H9 (cell line): ENCODE data around the gene LZTFL1. TPM values are rescaled to one million over a fixed set of nuclear protein-coding genes. Genes with fewer than 3 reads are reported as not detected.

ENCODE experiments used
- DNase-seq: peaks from one replicate; pipeline ENCODE4 v3.0.0-alpha.2; 2017
- H2AFZ ChIP-seq: one replicate; pipeline ENCODE4 v1.6.1; 2013; ENCODE audit warnings: mild to moderate bottlenecking, low read length, control low read depth, moderate library complexity
- H2AK5ac ChIP-seq: 2 replicates; pipeline ENCODE4 v1.6.1; 2013; ENCODE audit warnings: low read length, control low read depth, mixed read lengths; ENCODE audit not compliant: insufficient read length
- H2BK120ac ChIP-seq: one replicate; pipeline ENCODE4 v1.6.1; 2013; ENCODE audit warnings: low read depth, mild to moderate bottlenecking, low read length, control low read depth, inconsistent platforms; ENCODE audit not compliant: poor library complexity, severe bottlenecking
- H2BK12ac ChIP-seq: 2 replicates; pipeline ENCODE4 v1.6.1; 2013; ENCODE audit warnings: low read length, control low read depth, mixed read lengths, low read depth; ENCODE audit not compliant: insufficient read length
- H2BK15ac ChIP-seq: 2 replicates; pipeline ENCODE4 v1.6.1; 2013; ENCODE audit warnings: low read depth, low read length, control low read depth
- H2BK20ac ChIP-seq: one replicate; pipeline ENCODE4 v1.6.1; 2013; ENCODE audit warnings: low read depth, mild to moderate bottlenecking, low read length, control low read depth, inconsistent platforms; ENCODE audit not compliant: poor library complexity, severe bottlenecking
- H2BK5ac ChIP-seq: 2 replicates; pipeline ENCODE4 v1.6.1; 2013; ENCODE audit warnings: low read length, control low read depth, mixed read lengths; ENCODE audit not compliant: insufficient read length
- H3K14ac ChIP-seq: 2 replicates; pipeline ENCODE4 v1.6.1; 2013; ENCODE audit warnings: low read length, control low read depth; ENCODE audit not compliant: insufficient read depth
- H3K18ac ChIP-seq: 2 replicates; pipeline ENCODE4 v1.6.1; 2013; ENCODE audit warnings: low read depth, mild to moderate bottlenecking, mixed read lengths, low read length, control low read depth; ENCODE audit not compliant: insufficient read length
- H3K23ac ChIP-seq: 2 replicates; pipeline ENCODE4 v1.6.1; 2013; ENCODE audit warnings: low read length, control low read depth, mixed read lengths, low read depth; ENCODE audit not compliant: insufficient read length
- H3K23me2 ChIP-seq: 2 replicates; pipeline ENCODE4 v1.6.1; 2013; ENCODE audit warnings: low read depth, mild to moderate bottlenecking, mixed read lengths, low read length, control low read depth; ENCODE audit not compliant: insufficient read length, poor library complexity, severe bottlenecking
- H3K27ac ChIP-seq: 2 replicates; pipeline ENCODE4 v1.5.1; 2013; ENCODE audit warnings: low read length, control low read depth, mixed read lengths, low read depth; ENCODE audit not compliant: insufficient read length
- H3K27me3 ChIP-seq: 2 replicates; pipeline ENCODE4 v1.6.1; 2013; ENCODE audit warnings: low read length, control low read depth, inconsistent platforms; ENCODE audit not compliant: insufficient read depth
- H3K4ac ChIP-seq: 2 replicates; pipeline ENCODE4 v1.6.1; 2013; ENCODE audit warnings: low read depth, mild to moderate bottlenecking, control low read depth, inconsistent platforms, low read length, moderate library complexity
- H3K4me1 ChIP-seq: 2 replicates; pipeline ENCODE4 v1.6.1; 2013; ENCODE audit warnings: low read length, control low read depth, inconsistent platforms; ENCODE audit not compliant: insufficient read depth
- H3K4me2 ChIP-seq: 2 replicates; pipeline ENCODE4 v1.6.1; 2013; ENCODE audit warnings: low read length, control low read depth, mixed read lengths; ENCODE audit not compliant: insufficient read length, insufficient read depth
- H3K56ac ChIP-seq: 2 replicates; pipeline ENCODE4 v1.6.1; 2013; ENCODE audit warnings: low read depth, mild to moderate bottlenecking, mixed read lengths, low read length, control low read depth; ENCODE audit not compliant: insufficient read length
- H3K79me1 ChIP-seq: 2 replicates; pipeline ENCODE4 v1.6.1; 2013; ENCODE audit warnings: low read depth, mild to moderate bottlenecking, moderate library complexity, low read length, control low read depth, inconsistent platforms; ENCODE audit not compliant: insufficient read depth, poor library complexity, severe bottlenecking
- H3K79me2 ChIP-seq: 2 replicates; pipeline ENCODE4 v1.6.1; 2013; ENCODE audit warnings: low read length, control low read depth, inconsistent platforms; ENCODE audit not compliant: insufficient read depth
- H3K9ac ChIP-seq: 2 replicates; pipeline ENCODE4 v1.6.1; 2013; ENCODE audit warnings: low read length, control low read depth, mixed read lengths; ENCODE audit not compliant: insufficient read length; ENCODE audit errors: extremely low read depth
- H3K9me3 ChIP-seq: one replicate; pipeline ENCODE4 v1.6.1; 2013; ENCODE audit warnings: low read depth, low read length, inconsistent platforms; ENCODE audit not compliant: control insufficient read depth
- H3T11ph ChIP-seq: one replicate; pipeline ENCODE4 v1.6.1; 2013; ENCODE audit warnings: mild to moderate bottlenecking, low read length, control low read depth, inconsistent platforms
- H4K20me1 ChIP-seq: one replicate; pipeline ENCODE4 v1.6.1; 2013; ENCODE audit not compliant: control insufficient read depth, insufficient read length, insufficient read depth
- H4K5ac ChIP-seq: 2 replicates; pipeline ENCODE4 v1.6.1; 2013; ENCODE audit warnings: low read depth, mild to moderate bottlenecking, mixed read lengths, low read length, control low read depth; ENCODE audit not compliant: insufficient read length
- H4K8ac ChIP-seq: replicated peaks from 2 replicates; pipeline ENCODE4 v1.6.1; 2013; ENCODE audit warnings: low read length, control low read depth, mixed read lengths, low read depth; ENCODE audit not compliant: insufficient read length
- H4K91ac ChIP-seq: 2 replicates; pipeline ENCODE4 v1.6.1; 2013; ENCODE audit warnings: low read depth, mild to moderate bottlenecking, moderate library complexity, mixed read lengths, low read length, control low read depth; ENCODE audit not compliant: insufficient read length
- H3K27ac Mint-ChIP-seq, 3 experiments: 2 replicates in 2 of 3; 3 replicates in 1 of 3; pipeline ENCODE4 v1.8.0; 2020 to 2021; ENCODE audit warnings: mixed read lengths in 3 of 3, mild to moderate bottlenecking in 1 of 3, moderate library complexity in 1 of 3
- H3K27me3 Mint-ChIP-seq: 2 replicates; pipeline ENCODE4 v1.8.0; 2021; ENCODE audit warnings: low read depth, mild to moderate bottlenecking, moderate library complexity, mixed read lengths
- H3K36me3 Mint-ChIP-seq, 3 experiments: 2 replicates in 2 of 3; 3 replicates in 1 of 3; pipeline ENCODE4 v1.8.0; 2020 to 2021; ENCODE audit warnings: low read depth in 3 of 3, mixed read lengths in 3 of 3; ENCODE audit not compliant: insufficient read depth in 1 of 3
- H3K4me1 Mint-ChIP-seq, 2 experiments: 2 replicates each; pipeline ENCODE4 v1.8.0; 2020; ENCODE audit warnings: mixed read lengths in 2 of 2
- H3K4me3 Mint-ChIP-seq, 2 experiments: 2 replicates in 1 of 2; 3 replicates in 1 of 2; pipeline ENCODE4 v1.8.0; 2020 to 2021; ENCODE audit warnings: mild to moderate bottlenecking in 2 of 2, mixed read lengths in 2 of 2, moderate library complexity in 1 of 2
- H3K9me3 Mint-ChIP-seq, 2 experiments: 2 replicates in 1 of 2; 3 replicates in 1 of 2; pipeline ENCODE4 v1.8.0; 2020; ENCODE audit warnings: mild to moderate bottlenecking in 2 of 2, mixed read lengths in 2 of 2, moderate library complexity in 1 of 2
- CTCF ChIP-seq: fragments of 200-600 bp; sonication (generic); conservative IDR thresholded peaks from 3 replicates; pipeline ENCODE4 v1.8.0; 2021; ENCODE audit warnings: antibody characterized with exemption, mild to moderate bottlenecking
- WGBS: extraction: QIAGEN DNeasy Blood & Tissue Kit; methylation state at CpG from one replicate; pipeline ENCODE4 v1.1.7; 2013; ENCODE audit warnings: missing lambda C conversion rate, low lambda C conversion rate, mixed read lengths; ENCODE audit not compliant: insufficient read length; ENCODE audit errors: extremely low coverage; 5-methylcytosine and 5-hydroxymethylcytosine counted together
- total RNA-seq: library from RNA; stranded (reverse); gene quantifications from 2 replicates; pipeline ENCODE4 v1.2.1, GENCODE V29; 2021

LZTFL1 gene
- total RNA-seq, 1 experiment from 2014 or later = 12.2 TPM

- no peaks in the 10 kb centered on the region for H3K4me1 ChIP-seq
- no peak overlapping the region for H2BK12ac ChIP-seq
- no peak overlapping the region for H4K5ac ChIP-seq
- TF ChIP-seq CTCF = no peak
- H3K27me3 ChIP-seq = no peaks in the 10 kb centered on the region
- no peaks in the 10 kb centered on the region for H3K23me2 ChIP-seq
- no peak overlapping the region for H3K4ac ChIP-seq
- H3K27ac Mint-ChIP-seq = no peak overlapping the region; a peak in 1 of 7 replicates
- H3K79me1 ChIP-seq = no peaks in the 10 kb centered on the region
- H2BK15ac ChIP-seq = no peak overlapping the region
- no peak for DNase-seq
- H3K4me3 Mint-ChIP-seq = no peak overlapping the region
- no peak overlapping the region for H3K23ac ChIP-seq
- no peaks in the 10 kb centered on the region for H3K36me3 Mint-ChIP-seq
- no peak overlapping the region for H3K9ac ChIP-seq
- H4K91ac ChIP-seq = no peak overlapping the region
- H3K56ac ChIP-seq = no peak overlapping the region
- H2AK5ac ChIP-seq = no peak overlapping the region
- no peak overlapping the region for H2BK120ac ChIP-seq
- H3K4me1 Mint-ChIP-seq = 0 out of 4 replicates have a peak, but pooled peaks cover 0 to 3% of the 10 kb centered on the region in 2 experiments
- H3K79me2 ChIP-seq = no peaks in the 10 kb centered on the region
- H3K14ac ChIP-seq = no peak overlapping the region
- H3K9me3 Mint-ChIP-seq = no peaks in the 10 kb centered on the region
- no peaks in the 10 kb centered on the region for H3K9me3 ChIP-seq
- H2BK20ac ChIP-seq = no peak overlapping the region
- no peak overlapping the region for H3K27ac ChIP-seq
- H2AFZ ChIP-seq = no peak overlapping the region
- H2BK5ac ChIP-seq = no peak overlapping the region
- no peak overlapping the region for H3T11ph ChIP-seq
- peaks cover 5% of the 10 kb centered on the region for H3K27me3 Mint-ChIP-seq
- H4K20me1 ChIP-seq = no peaks in the 10 kb centered on the region
- WGBS = no CpG with 5 or more reads among the region's 3 CpGs
- no peak overlapping the region for H3K18ac ChIP-seq
- H3K4me2 ChIP-seq = no peak overlapping the region
- H4K8ac ChIP-seq = no peak overlapping the region
Measured at GRCh38 chr3:45807133-45807532, 34.8 kb downstream of the LZTFL1 start.
